Inferior parietal cortex (tissue), 1 donor: Measurements from ENCODE around the gene RALA.

ENCODE experiments used
- DNase-seq: peaks from one replicate; pipeline ENCODE4 v3.0.0-alpha.2; 2016; ENCODE audit errors: extremely low spot score

Gene RALA

GRCh38 chr7:39613577-39613976, 9.8 kb upstream of the RALA start:
- no peak for DNase-seq

GRCh38 chr7:39614299-39614698, 9.1 kb upstream of the RALA start:
- DNase-seq = no peak

GRCh38 chr7:39615350-39615975, 7.9 kb upstream of the RALA start:
- DNase-seq = no peak

GRCh38 chr7:39616138-39616537, 7.2 kb upstream of the RALA start:
- no peak for DNase-seq

- no peak for DNase-seq
These were observed 6.4 kb upstream of the RALA start for GRCh38 chr7:39617005-39617404.

GRCh38 chr7:39618868-39619267, 4.5 kb upstream of the RALA start:
- DNase-seq = no peak

- no peak for DNase-seq
These were observed 2.9 kb upstream of the RALA start for GRCh38 chr7:39620486-39620885.

GRCh38 chr7:39621261-39621660, 2.1 kb upstream of the RALA start:
- DNase-seq = no peak

- no peak for DNase-seq
These were observed 1.5 kb upstream of the RALA start for GRCh38 chr7:39621784-39622411.

GRCh38 chr7:39622609-39623008, 763 bp upstream of the RALA start:
- peak; percentile 15 for DNase-seq

GRCh38 chr7:39623732-39624441, 515 bp downstream of the RALA start:
- no peak for DNase-seq

GRCh38 chr7:39624442-39624807, 1.1 kb downstream of the RALA start:
- peak; percentile 13 for DNase-seq

GRCh38 chr7:39624935-39625694, 1.7 kb downstream of the RALA start:
- no peak for DNase-seq

- DNase-seq = no peak
These were observed 8.4 kb downstream of the RALA start for GRCh38 chr7:39631736-39632308.

- DNase-seq = no peak
These were observed 10.4 kb downstream of the RALA start for GRCh38 chr7:39633563-39634477.

- DNase-seq = no peak
These were observed 11.1 kb downstream of the RALA start for GRCh38 chr7:39634478-39634805.

GRCh38 chr7:39637400-39637799, 14.0 kb downstream of the RALA start:
- no peak for DNase-seq

- no peak for DNase-seq
These were observed 14.7 kb downstream of the RALA start for GRCh38 chr7:39637963-39638485.

- DNase-seq = no peak
These were observed 19.5 kb downstream of the RALA start for GRCh38 chr7:39642896-39643295.

- no peak for DNase-seq
These were observed 20.8 kb downstream of the RALA start for GRCh38 chr7:39644170-39644569.
